LoVo (cell line): ENCODE results near the gene CPO.

Experiments used
- DNase-seq: peaks from one replicate; pipeline ENCODE4 v3.0.0-alpha.2; 2016; ENCODE audit warnings: low spot score

CPO gene

DNA sequence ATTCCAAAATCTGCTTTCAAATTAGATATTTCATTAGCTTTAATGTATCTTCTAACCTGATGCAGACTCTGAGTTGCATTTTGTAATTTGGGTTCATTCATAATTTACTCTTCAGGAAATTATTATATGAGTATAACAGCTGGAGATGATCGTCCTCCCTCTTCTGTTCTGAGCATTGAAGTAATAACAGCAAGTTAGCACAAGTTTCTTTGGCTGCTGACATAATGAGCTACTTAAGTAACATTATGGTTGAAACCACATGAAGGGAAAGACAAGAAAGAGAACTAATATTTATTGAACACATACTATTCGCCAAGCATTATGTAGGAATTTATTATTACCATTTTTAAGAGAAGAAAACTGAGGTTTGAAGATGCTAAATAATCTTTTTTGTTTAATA lies 75.1 kb downstream of the CPO start:
- DNase-seq, result no peak

DNA sequence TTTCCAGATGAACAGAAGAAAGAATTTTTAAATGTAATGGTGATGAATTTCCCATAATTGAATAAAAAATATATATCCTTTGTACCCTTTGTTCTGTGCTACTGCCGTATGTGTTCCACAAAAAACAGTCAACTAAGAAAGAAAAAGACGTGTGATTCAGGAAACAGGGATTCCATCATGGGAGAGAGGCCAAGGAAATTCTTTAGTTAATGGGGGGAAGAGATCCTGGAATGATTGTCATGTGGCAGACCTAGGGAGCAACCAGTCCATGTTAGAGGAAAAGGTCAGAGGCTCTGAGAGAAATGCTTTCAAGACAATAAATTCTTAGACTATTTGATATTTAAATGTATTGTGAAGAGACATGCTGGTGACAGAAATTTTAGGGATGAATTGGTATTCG lies 76.6 kb downstream of the CPO start:
- no peak for DNase-seq
